Activated naive CD4-positive, alpha-beta T cell treated with Interleukin-2 at 50 U/mL for 16 hours (primary cell): ENCODE results near the gene DMD.
A peak's percentile ranks its signal among the peaks of the same experiment; 100 is the strongest.

Source experiments
- DNase-seq: peaks from one replicate; pipeline ENCODE4 v3.0.0-alpha.2; 2020

The DMD gene

GRCh38 chrX:31130457-31131220, 2080.7 kb downstream of the DMD start:
- no peak for DNase-seq

DNA sequence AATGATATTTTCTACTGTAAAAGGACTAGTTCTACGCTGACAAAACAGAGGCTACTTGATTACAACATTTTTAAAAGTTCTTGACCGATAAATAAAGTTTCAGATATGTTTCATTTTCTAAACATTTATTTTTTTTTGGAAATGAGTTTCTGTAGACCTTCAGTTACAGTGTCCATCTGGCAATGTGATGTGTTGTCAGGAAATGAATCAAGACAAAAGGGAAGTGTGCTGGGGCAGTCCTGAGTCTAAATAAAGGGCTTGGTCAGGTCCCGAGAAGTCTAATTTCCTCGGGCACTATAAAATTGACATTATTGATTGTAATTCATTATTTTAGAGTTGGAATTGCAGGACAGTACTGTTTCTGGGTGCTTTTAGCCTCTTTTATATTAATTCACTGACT, 2082.5 kb downstream of the DMD start:
- no peak for DNase-seq

DNA sequence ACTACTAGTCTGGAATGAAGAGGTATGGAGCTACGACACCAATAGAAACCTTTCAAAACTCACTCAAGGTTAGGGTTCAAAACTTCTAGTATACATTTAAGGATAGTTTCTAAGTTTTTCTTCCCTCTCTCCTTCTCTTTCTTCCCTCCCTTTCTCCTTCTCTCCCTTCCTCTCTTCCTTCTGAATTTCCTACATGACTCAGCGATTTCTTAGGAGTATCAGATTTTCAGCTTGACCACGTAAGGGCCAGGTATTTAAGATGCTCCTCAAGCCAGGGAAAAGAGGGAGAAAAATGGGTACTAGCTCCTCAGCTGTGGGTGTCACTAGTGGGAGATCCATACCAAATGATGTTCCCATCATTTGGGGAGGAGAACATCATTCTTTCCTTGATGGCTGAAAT, 2083.6 kb downstream of the DMD start:
- DNase-seq: no peak

DNA sequence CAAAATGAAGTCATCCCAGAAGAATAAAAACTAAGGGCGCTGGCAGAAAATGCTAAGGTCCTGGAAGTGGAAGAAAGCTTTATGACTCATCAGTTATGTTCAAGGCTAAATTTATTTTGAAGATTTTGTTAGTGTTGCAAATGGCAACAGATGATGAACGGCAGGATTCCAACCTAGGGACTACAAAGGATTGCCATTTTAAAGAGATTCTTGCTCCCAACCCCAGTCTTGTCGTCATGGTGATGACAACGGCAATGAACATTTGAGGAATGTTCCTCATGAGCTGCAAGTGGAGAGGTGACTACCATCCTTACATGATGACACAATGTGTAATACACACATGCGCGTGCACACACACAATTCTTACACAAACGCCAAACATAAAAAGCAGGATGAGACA, 2085.1 kb downstream of the DMD start:
- DNase-seq: no peak

DNA sequence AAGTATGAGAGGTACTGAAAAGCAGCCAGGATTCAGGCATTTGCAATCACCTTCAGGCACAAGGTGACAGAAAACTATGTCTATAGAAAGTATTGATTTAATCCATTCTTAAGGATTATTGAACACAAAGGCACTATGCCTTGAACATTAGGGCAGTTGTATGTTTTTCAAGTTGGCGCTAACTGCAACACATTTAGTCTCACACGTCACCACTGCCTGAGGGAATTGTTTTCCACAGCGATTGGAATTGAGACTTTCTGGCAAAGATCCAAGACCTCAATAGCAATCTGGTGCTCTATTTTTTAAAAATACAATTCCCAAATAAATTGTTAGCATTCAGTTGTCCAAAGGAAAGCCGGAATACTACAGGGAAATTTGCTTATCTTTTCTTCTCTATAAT, 2086.8 kb downstream of the DMD start:
- DNase-seq: no peak

- no peak for DNase-seq
Observed at GRCh38 chrX:31123335-31123734, 2088.0 kb downstream of the DMD start.

GRCh38 chrX:31117266-31117665, 2094.1 kb downstream of the DMD start:
- no peak for DNase-seq

GRCh38 chrX:31115398-31115797, 2096.0 kb downstream of the DMD start:
- no peak for DNase-seq

GRCh38 chrX:31114858-31115257, 2096.5 kb downstream of the DMD start:
- DNase-seq: no peak

DNA sequence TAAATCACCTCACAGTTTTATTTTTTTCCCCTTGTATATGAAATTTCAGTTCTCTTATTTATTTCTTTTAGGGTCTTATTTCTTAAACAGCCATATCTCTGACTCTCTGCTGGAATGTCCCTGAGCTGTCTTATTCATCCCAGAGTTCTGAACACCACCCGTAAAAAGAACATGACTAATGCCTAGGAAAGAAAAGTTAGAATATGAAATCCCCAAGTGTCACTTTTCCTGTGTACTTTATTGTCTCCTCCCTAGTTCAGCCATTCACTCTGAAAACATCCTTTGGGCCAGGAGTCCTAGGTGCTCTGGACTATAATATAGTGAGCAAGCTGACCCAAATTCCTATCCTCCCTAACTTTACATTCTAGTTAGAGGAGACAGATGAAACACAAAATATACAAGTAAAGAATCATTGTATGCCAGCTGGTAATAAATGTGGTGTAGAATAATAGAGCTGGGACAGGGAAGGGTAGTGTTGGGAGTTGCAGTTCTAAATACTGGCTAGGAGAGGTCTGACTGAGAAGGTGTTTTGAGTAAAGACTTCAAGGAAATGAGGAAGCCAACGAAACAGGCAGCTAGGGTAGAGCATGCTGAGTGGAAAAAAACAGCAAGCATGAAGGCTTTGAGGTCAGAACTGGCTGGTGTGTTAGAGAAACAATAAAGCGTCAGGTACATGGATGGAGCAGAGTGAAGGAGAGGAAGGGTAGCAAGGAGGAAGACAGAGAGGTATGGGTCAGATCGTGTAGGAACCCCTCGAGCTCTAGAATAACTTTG, 2098.9 kb downstream of the DMD start:
- no peak for DNase-seq

GRCh38 chrX:31110657-31111056, 2100.7 kb downstream of the DMD start:
- DNase-seq: no peak

- DNase-seq: peak; percentile 19
Observed at GRCh38 chrX:31099536-31100090, 2111.7 kb downstream of the DMD start.

DNA sequence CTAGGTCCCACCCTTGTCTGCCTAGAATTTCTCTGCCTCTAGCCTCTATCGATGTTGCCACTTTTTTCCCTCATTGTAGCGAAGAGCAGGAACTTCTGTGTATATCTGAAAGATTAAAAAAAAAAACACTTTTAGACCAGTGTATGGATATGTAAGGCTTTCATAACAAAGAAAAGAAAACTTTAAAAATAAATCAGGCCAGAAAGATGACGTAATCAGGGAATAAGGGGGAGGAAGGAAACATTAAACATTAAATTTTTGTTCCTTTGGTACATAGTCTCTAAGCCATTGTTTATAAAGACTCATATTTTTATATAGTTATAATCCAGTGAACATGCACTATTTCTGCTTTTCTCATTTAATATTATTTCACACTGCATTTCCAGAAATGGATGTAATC, 2113.3 kb downstream of the DMD start:
- no peak for DNase-seq

- no peak for DNase-seq
Observed at GRCh38 chrX:31093639-31093975, 2117.7 kb downstream of the DMD start.

DNA sequence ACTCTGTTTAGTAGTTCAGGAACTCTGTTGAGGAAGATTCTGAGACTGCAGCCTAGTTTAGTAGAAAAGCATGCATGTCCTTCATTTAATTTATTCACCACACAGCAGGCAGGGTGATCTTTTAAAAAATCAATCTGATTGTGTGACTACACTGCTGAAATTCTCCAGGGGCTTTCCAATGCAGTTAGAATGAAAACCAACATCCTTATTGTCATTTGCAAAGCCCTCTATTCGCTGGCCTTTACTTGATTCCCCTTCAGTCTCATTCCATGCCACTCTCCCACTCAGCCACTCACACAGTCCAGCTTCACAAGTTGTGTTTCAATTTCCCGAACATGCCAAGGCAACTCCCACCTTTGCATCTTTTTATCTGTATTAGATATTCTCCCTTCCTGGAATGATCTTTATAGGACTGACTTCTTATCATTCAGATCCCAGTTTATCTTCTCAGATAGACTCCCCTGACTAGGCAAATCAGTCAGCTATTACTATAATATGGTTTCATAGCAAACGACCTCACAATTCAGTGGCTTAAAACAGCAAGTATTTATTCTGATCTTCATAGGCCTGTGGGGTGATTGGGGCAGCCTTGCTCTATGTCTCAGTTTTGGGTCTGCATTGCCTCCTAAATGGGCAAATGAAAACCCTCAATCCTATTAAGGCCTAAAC, 2118.2 kb downstream of the DMD start:
- DNase-seq: no peak

- no peak for DNase-seq
Observed at GRCh38 chrX:31092476-31092875, 2118.9 kb downstream of the DMD start.

- no peak for DNase-seq
Observed at GRCh38 chrX:31091819-31092218, 2119.5 kb downstream of the DMD start.

GRCh38 chrX:31074522-31074921, 2136.8 kb downstream of the DMD start:
- DNase-seq: no peak

DNA sequence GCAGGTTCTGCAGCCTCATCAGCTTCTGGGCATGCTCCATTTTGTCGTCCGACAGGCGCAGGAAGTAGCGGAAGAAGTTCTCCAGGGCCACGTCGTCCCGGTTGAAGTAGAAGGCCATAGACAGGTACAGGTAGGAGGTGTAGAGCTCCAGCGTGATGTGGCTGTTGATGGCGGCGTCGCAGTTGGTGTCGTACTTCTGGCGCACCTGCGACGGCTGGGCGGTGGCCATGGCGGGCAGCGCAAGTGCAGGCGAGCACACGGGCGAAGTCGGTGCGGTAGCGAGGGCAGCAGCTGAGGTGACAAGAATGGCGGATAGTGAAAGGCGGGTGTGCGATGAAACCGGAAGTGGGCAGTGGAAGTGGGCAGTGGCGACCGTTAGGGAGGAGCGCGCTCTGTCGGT, 2139.6 kb downstream of the DMD start, which contains the start of gene FTHL17:
Gene FTHL17, minus strand, starts transcription at position 317 of the 400 bp plus-strand sequence. Its CDS starts 88 bp downstream, at position 229.
- DNase-seq: no peak

GRCh38 chrX:31071262-31071661, 2140.1 kb downstream of the DMD start:
- DNase-seq: no peak

DNA sequence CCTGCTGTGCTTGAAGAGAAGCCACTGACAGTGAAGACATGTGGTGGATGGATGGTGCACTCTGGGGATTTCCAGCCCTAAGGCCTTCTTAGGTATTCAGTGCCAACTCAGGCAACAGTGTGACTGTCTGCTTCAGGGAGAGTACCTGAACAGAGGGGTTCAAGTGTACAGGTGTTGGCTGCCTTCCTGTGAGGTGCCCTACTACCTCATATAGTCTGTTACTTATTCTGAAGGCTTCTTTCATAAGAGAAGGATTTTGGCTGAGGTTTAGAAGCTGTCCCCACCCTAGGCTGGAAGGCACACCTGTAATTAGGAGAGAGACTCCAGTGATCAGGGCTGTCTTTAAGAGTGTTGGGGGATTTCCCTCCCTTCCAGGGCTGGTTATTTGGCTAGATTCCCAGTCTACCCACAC, 2141.3 kb downstream of the DMD start:
- no peak for DNase-seq
